ENCODE results near the gene RAB31.

- TF ChIP-seq CTCF (IDR thresholded peaks at IDR 0.05) (no peak), POLR2AphosphoS5 (IDR thresholded peaks at IDR 0.05; ENCODE audit: insufficient read depth in 1 of 2, low read depth in 1 of 2) (no peak), POLR2A (IDR thresholded peaks at IDR 0.05) (no peak)
Observed at GRCh38 chr18:9682572-9682971, 25.5 kb upstream of the RAB31 start.
